WTC11 (cell line): ENCODE measurements around the gene MAP1B. TPM values are rescaled to one million over a fixed set of nuclear protein-coding genes. Genes with fewer than 3 reads are reported as not detected.
A peak's percentile ranks its signal among the peaks of the same experiment; 100 is the strongest.

Source experiments
- ATAC-seq: fragments of 200-7000 bp; cut with Tn5 transposase; 2 replicates; pipeline ENCODE4 v1.10.0; 2021; ENCODE audit warnings: mild to moderate bottlenecking, moderate library complexity
- CTCF ChIA-PET: fragments of 300-600 bp; sonication (Branson Sonifier 250); formaldehyde crosslinking; loops from one replicate; lab custom pipeline; 2021; ENCODE audit warnings: antibody characterized with exemption; lab: Charles Lee
- POLR2A ChIA-PET: fragments of 350-600 bp; sonication (Branson Sonifier 250); formaldehyde crosslinking; loops from one replicate; lab custom pipeline; 2021; ENCODE audit warnings: antibody characterized with exemption; lab: Charles Lee
- DNase-seq: peaks from one replicate; pipeline ENCODE4 v3.0.0; 2021; ENCODE audit warnings: low spot score
- H3K27ac Mint-ChIP-seq: 2 replicates; pipeline ENCODE4 v1.8.0; 2021; ENCODE audit warnings: mixed read lengths
- H3K27me3 Mint-ChIP-seq: 2 replicates; pipeline ENCODE4 v1.8.0; 2021; ENCODE audit warnings: low read depth, mild to moderate bottlenecking, moderate library complexity, mixed read lengths
- H3K36me3 Mint-ChIP-seq: 2 replicates; pipeline ENCODE4 v1.8.0; 2021; ENCODE audit warnings: mixed read lengths
- H3K4me1 Mint-ChIP-seq: 2 replicates; pipeline ENCODE4 v1.8.0; 2022; ENCODE audit warnings: mixed read lengths
- H3K4me3 Mint-ChIP-seq: 2 replicates; pipeline ENCODE4 v1.8.0; 2021; ENCODE audit warnings: mild to moderate bottlenecking, moderate library complexity, mixed read lengths
- H3K9me3 Mint-ChIP-seq: 2 replicates; pipeline ENCODE4 v1.8.0; 2021; ENCODE audit warnings: mixed read lengths
- CREB1 ChIP-seq: sonication (generic); formaldehyde crosslinking; IDR thresholded peaks from 2 replicates; pipeline ENCODE4 v1.8.0; 2023; ENCODE audit warnings: mild to moderate bottlenecking, missing genetic modification reagents
- ETV6 ChIP-seq: sonication (generic); formaldehyde crosslinking; IDR thresholded peaks from 2 replicates; pipeline ENCODE4 v1.8.1; 2022; ENCODE audit warnings: mild to moderate bottlenecking, missing genetic modification reagents
- FOXK1 ChIP-seq: sonication (generic); formaldehyde crosslinking; IDR thresholded peaks from 2 replicates; pipeline ENCODE4 v1.8.0; 2022; ENCODE audit warnings: mild to moderate bottlenecking, moderate library complexity, missing genetic modification reagents
- GABPB1 ChIP-seq: sonication (generic); formaldehyde crosslinking; IDR thresholded peaks from 2 replicates; pipeline ENCODE4 v1.8.1; 2023; ENCODE audit warnings: mild to moderate bottlenecking, missing genetic modification reagents
- GTF2I ChIP-seq: fragments of 250-450 bp; sonication (Bioruptor Pico); conservative IDR thresholded peaks from 2 replicates; pipeline ENCODE4 v1.4.0; 2021; ENCODE audit warnings: mild to moderate bottlenecking
- IRF2 ChIP-seq: sonication (generic); formaldehyde crosslinking; IDR thresholded peaks from 2 replicates; pipeline ENCODE4 v1.8.0; 2022; ENCODE audit warnings: low read depth, missing genetic modification reagents, borderline replicate concordance
- JUN ChIP-seq: sonication (generic); formaldehyde crosslinking; IDR thresholded peaks from 2 replicates; pipeline ENCODE4 v1.8.0; 2023; ENCODE audit warnings: mild to moderate bottlenecking, missing genetic modification reagents
- NFATC4 ChIP-seq: fragments of 250-450 bp; sonication (Bioruptor Pico); IDR thresholded peaks from 2 replicates; pipeline ENCODE4 v1.9.0; 2021; ENCODE audit warnings: mild to moderate bottlenecking
- NFE2L1 ChIP-seq: sonication (generic); formaldehyde crosslinking; IDR thresholded peaks from 2 replicates; pipeline ENCODE4 v1.8.1; 2023; ENCODE audit warnings: missing genetic modification reagents
- SOX15 ChIP-seq: fragments of 250-450 bp; sonication (Bioruptor Pico); IDR thresholded peaks from 2 replicates; pipeline ENCODE4 v1.9.0; 2021; ENCODE audit warnings: mild to moderate bottlenecking
- SP1 ChIP-seq: sonication (generic); formaldehyde crosslinking; conservative IDR thresholded peaks from 2 replicates; pipeline ENCODE4 v1.8.1; 2022; ENCODE audit warnings: missing genetic modification reagents
- TEAD1 ChIP-seq: sonication (generic); formaldehyde crosslinking; IDR thresholded peaks from 2 replicates; pipeline ENCODE4 v1.8.0; 2022; ENCODE audit warnings: mild to moderate bottlenecking, missing genetic modification reagents
- ZBTB21 ChIP-seq: sonication (generic); formaldehyde crosslinking; IDR thresholded peaks from 2 replicates; pipeline ENCODE4 v1.8.1; 2023; ENCODE audit warnings: mild to moderate bottlenecking, missing genetic modification reagents, borderline replicate concordance
- ZNF232 ChIP-seq: sonication (generic); formaldehyde crosslinking; IDR thresholded peaks from 2 replicates; pipeline ENCODE4 v1.8.0; 2022; ENCODE audit warnings: mild to moderate bottlenecking, missing genetic modification reagents
- ZNF423 ChIP-seq: fragments of 250-450 bp; sonication (Bioruptor Pico); IDR thresholded peaks from 2 replicates; pipeline ENCODE4 v2.1.2; 2022; ENCODE audit warnings: mild to moderate bottlenecking, moderate library complexity
- total RNA-seq: library from RNA; stranded (reverse); gene quantifications from 3 replicates; pipeline ENCODE4 v1.2.3, GENCODE V29; 2021
- TF ChIP-seq, protein P1 (sequence below): sonication (generic); formaldehyde crosslinking; IDR thresholded peaks from 2 replicates; pipeline ENCODE4 v1.8.1; 2023; ENCODE audit warnings: mild to moderate bottlenecking, missing genetic modification reagents, moderate library complexity
- TF ChIP-seq, protein P2 (sequence below): sonication (generic); formaldehyde crosslinking; IDR thresholded peaks from 2 replicates; pipeline ENCODE4 v1.8.0; 2022; ENCODE audit warnings: mild to moderate bottlenecking, missing genetic modification reagents
- TF ChIP-seq, protein P3 (sequence below): sonication (generic); formaldehyde crosslinking; IDR thresholded peaks from 2 replicates; pipeline ENCODE4 v1.8.0; 2022; ENCODE audit warnings: mild to moderate bottlenecking, missing genetic modification reagents
- TF ChIP-seq, protein P4 (sequence below): sonication (generic); formaldehyde crosslinking; conservative IDR thresholded peaks from 2 replicates; pipeline ENCODE4 v1.8.1; 2023; ENCODE audit warnings: mild to moderate bottlenecking, low read depth, missing genetic modification reagents, moderate library complexity
- TF ChIP-seq, protein P5 (sequence below): sonication (generic); formaldehyde crosslinking; IDR thresholded peaks from 2 replicates; pipeline ENCODE4 v1.8.1; 2022; ENCODE audit warnings: missing genetic modification reagents, borderline replicate concordance
- TF ChIP-seq, protein P6 (sequence below): sonication (generic); formaldehyde crosslinking; conservative IDR thresholded peaks from 2 replicates; pipeline ENCODE4 v1.8.1; 2022; ENCODE audit warnings: mild to moderate bottlenecking, missing genetic modification reagents

The MAP1B gene
- total RNA-seq, 1 experiment from 2014 or later, result 95.0 TPM

DNA sequence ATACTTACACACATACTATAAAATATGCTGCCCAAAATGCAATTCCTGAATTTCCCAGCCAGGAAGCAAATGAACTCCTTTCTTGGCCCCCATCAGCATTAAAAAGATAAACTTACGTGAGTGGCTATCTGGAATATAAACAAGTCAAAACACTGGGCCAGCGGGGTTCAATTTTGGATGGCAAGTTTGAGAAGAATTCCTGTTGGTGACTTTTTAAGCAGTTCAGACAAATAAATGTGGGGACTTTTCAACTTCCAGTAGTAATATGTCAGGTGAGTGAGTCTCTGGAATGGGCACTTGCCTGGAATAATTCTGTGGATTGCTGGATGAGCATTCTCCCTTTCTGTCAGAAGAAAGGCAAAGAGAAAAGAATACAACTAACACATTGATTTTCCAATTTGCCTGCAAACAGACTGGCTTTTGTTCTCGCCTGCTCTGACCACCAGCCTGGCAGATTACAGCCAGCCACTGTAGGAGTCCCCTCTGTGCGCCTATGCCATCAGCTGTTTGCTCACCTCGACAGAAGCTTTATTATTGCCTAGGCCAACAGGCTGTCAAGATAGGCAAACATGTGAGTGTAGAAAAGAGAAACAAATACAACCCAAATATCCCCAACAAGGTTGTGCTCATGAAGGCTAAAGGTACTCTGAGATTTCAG, 134.2 kb downstream of the MAP1B start:
- CTCF ChIA-PET, result no interaction called here
- no peaks in the 10 kb centered on the region for H3K27me3 Mint-ChIP-seq
- no peak overlapping the region for H3K4me3 Mint-ChIP-seq
- H3K4me1 Mint-ChIP-seq, result peaks cover 86% of the 10 kb centered on the region
- ATAC-seq (no peak), DNase-seq (no peak)
- TF ChIP-seq SOX15 (CRISPR knock-in tag) (no peak), GABPB1 (CRISPR knock-in tag) (peak; percentile 31; the same call in 1 of the 2 replicates)
- POLR2A ChIA-PET, result no interaction called here
- peak overlapping the region; percentile 81; the same call in 1 of the 2 replicates for H3K27ac Mint-ChIP-seq
- H3K9me3 Mint-ChIP-seq, result no peaks in the 10 kb centered on the region
- H3K36me3 Mint-ChIP-seq, result peaks cover 8% of the 10 kb centered on the region

DNA sequence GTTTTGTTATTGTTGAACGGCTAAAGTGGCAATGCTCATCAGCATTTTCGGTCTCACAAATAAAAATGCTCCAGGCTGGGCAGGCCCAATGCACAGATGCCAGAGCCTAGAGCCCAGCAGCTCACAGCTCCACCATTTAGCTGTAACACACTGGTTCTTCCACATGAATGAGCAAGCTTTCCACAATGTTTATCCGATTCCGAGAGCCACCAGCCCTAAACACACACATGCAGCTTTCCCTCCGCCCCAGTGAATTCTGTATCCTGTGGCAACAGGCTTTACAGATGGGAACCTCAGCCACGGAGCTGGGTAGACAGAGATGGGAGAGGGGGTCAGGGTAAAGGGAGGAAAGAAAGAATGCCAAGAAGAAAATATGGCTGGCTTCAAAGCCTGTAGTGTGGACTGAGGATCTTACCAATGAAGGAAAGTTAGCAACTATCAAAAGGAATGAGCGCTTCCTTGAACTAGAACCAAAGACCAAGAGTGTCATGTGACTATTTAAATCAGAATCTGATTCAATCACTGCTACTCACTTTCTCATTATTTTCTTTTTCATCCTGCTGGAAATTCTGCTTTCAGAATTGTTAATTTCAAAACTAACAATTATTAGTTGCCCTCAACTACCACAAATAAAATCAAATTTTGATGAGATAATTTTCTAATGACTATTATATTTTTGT, 135.7 kb downstream of the MAP1B start:
- POLR2A ChIA-PET, result no interaction called here
- ATAC-seq (no peak; the same call in 1 of the 2 replicates), DNase-seq (no peak)
- TF ChIP-seq SP1 (CRISPR knock-in tag), result no peak
- TF ChIP-seq, protein P1, sequence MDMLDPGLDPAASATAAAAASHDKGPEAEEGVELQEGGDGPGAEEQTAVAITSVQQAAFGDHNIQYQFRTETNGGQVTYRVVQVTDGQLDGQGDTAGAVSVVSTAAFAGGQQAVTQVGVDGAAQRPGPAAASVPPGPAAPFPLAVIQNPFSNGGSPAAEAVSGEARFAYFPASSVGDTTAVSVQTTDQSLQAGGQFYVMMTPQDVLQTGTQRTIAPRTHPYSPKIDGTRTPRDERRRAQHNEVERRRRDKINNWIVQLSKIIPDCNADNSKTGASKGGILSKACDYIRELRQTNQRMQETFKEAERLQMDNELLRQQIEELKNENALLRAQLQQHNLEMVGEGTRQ, result peak; percentile 53
- TF ChIP-seq, protein P2, sequence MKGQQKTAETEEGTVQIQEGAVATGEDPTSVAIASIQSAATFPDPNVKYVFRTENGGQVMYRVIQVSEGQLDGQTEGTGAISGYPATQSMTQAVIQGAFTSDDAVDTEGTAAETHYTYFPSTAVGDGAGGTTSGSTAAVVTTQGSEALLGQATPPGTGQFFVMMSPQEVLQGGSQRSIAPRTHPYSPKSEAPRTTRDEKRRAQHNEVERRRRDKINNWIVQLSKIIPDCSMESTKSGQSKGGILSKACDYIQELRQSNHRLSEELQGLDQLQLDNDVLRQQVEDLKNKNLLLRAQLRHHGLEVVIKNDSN (CRISPR knock-in tag), result peak; percentile 31; the same call in 1 of the 2 replicates
- Mint-ChIP-seq H3K27me3 (no peaks in the 10 kb centered on the region), H3K9me3 (no peaks in the 10 kb centered on the region), H3K36me3 (no peaks in the 10 kb centered on the region), H3K27ac (peak overlapping the region; percentile 66), H3K4me3 (no peak overlapping the region), H3K4me1 (peaks cover 83% of the 10 kb centered on the region)
- CTCF ChIA-PET, result interaction anchor here (1.3 kb wide), 1 partner anchor 9 kb away, joined by 3 read pairs; no protein-coding TSS in a partner anchor

DNA sequence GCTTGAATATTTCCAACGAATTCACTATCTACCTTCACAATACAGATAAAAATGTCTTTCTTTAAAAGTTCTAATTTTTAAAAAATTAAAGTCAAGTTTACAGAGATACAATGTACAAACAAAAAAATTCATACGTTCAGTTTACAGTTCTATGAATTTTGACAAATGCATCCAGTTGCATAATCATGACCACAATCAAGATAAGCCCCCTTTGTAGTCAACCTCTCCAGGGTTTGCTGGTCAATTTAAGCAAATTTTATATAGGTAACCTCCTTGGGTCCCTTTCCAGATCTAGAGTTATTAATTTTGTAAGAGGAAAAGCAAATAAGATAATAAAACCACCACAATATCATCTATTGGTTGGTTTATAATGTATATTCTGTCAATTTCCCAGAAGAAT, 136.4 kb downstream of the MAP1B start:
- ChIA-PET CTCF (no interaction called here), POLR2A (no interaction called here)
- Mint-ChIP-seq H3K27me3 (no peaks in the 10 kb centered on the region), H3K9me3 (no peaks in the 10 kb centered on the region), H3K27ac (peak overlapping the region; percentile 34; the same call in 1 of the 2 replicates), H3K4me3 (no peak overlapping the region), H3K36me3 (no peaks in the 10 kb centered on the region), H3K4me1 (peaks cover 82% of the 10 kb centered on the region)
- ATAC-seq (no peak), DNase-seq (no peak)
- TF ChIP-seq FOXK1 (CRISPR knock-in tag) (no peak), TEAD1 (CRISPR knock-in tag) (no peak), ZNF232 (CRISPR knock-in tag) (no peak), JUN (no peak), ZNF423 (CRISPR knock-in tag) (no peak), CREB1 (CRISPR knock-in tag) (no peak), IRF2 (CRISPR knock-in tag) (no peak), NFATC4 (CRISPR knock-in tag) (no peak), ETV6 (CRISPR knock-in tag) (no peak), GTF2I (CRISPR knock-in tag) (no peak), NFE2L1 (CRISPR knock-in tag) (no peak), ZBTB21 (CRISPR knock-in tag) (no peak)
- TF ChIP-seq, protein P3, sequence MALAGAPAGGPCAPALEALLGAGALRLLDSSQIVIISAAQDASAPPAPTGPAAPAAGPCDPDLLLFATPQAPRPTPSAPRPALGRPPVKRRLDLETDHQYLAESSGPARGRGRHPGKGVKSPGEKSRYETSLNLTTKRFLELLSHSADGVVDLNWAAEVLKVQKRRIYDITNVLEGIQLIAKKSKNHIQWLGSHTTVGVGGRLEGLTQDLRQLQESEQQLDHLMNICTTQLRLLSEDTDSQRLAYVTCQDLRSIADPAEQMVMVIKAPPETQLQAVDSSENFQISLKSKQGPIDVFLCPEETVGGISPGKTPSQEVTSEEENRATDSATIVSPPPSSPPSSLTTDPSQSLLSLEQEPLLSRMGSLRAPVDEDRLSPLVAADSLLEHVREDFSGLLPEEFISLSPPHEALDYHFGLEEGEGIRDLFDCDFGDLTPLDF, result no peak
- TF ChIP-seq, protein P4, sequence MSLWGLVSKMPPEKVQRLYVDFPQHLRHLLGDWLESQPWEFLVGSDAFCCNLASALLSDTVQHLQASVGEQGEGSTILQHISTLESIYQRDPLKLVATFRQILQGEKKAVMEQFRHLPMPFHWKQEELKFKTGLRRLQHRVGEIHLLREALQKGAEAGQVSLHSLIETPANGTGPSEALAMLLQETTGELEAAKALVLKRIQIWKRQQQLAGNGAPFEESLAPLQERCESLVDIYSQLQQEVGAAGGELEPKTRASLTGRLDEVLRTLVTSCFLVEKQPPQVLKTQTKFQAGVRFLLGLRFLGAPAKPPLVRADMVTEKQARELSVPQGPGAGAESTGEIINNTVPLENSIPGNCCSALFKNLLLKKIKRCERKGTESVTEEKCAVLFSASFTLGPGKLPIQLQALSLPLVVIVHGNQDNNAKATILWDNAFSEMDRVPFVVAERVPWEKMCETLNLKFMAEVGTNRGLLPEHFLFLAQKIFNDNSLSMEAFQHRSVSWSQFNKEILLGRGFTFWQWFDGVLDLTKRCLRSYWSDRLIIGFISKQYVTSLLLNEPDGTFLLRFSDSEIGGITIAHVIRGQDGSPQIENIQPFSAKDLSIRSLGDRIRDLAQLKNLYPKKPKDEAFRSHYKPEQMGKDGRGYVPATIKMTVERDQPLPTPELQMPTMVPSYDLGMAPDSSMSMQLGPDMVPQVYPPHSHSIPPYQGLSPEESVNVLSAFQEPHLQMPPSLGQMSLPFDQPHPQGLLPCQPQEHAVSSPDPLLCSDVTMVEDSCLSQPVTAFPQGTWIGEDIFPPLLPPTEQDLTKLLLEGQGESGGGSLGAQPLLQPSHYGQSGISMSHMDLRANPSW (CRISPR knock-in tag), result no peak
- TF ChIP-seq, protein P5, sequence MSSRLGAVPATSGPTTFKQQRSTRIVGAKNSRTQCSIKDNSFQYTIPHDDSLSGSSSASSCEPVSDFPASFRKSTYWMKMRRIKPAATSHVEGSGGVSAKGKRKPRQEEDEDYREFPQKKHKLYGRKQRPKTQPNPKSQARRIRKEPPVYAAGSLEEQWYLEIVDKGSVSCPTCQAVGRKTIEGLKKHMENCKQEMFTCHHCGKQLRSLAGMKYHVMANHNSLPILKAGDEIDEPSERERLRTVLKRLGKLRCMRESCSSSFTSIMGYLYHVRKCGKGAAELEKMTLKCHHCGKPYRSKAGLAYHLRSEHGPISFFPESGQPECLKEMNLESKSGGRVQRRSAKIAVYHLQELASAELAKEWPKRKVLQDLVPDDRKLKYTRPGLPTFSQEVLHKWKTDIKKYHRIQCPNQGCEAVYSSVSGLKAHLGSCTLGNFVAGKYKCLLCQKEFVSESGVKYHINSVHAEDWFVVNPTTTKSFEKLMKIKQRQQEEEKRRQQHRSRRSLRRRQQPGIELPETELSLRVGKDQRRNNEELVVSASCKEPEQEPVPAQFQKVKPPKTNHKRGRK, result no peak
- TF ChIP-seq, protein P6, sequence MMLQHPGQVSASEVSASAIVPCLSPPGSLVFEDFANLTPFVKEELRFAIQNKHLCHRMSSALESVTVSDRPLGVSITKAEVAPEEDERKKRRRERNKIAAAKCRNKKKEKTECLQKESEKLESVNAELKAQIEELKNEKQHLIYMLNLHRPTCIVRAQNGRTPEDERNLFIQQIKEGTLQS (CRISPR knock-in tag), result no peak
